HepG2 (cell line): ENCODE measurements around the gene RPL35A. TPM values are rescaled to one million over a fixed set of nuclear protein-coding genes. Genes with fewer than 3 reads are reported as not detected.

Experiments
- ARID4A ChIP-seq: sonication (generic); formaldehyde crosslinking; IDR thresholded peaks from 2 replicates; pipeline ENCODE4 v1.5.0; 2020; ENCODE audit warnings: mild to moderate bottlenecking, missing genetic modification reagents, borderline replicate concordance
- ATF4 ChIP-seq, 2 experiments: fragments of 450-650 bp in 1 of 2; sonication (generic) in 1 of 2; formaldehyde crosslinking; IDR thresholded peaks; 2 replicates each; pipeline versions ENCODE4 v1.5.0 to v1.8.0; 2020 to 2022; ENCODE audit warnings: mild to moderate bottlenecking in 1 of 2, missing genetic modification reagents in 1 of 2
- CAMTA2 ChIP-seq: sonication (generic); formaldehyde crosslinking; IDR thresholded peaks from 2 replicates; pipeline ENCODE4 v1.4.0; 2020; ENCODE audit warnings: mild to moderate bottlenecking, missing genetic modification reagents, borderline replicate concordance
- FOXA3 ChIP-seq: IDR thresholded peaks from 2 replicates; pipeline ENCODE4 v1.6.1; 2016; ENCODE audit warnings: missing genetic modification reagents, missing compliant biosample characterization
- GRHL1 ChIP-seq: sonication (generic); formaldehyde crosslinking; conservative IDR thresholded peaks from 2 replicates; pipeline ENCODE4 v1.8.0; 2022; ENCODE audit warnings: missing genetic modification reagents
- HBP1 ChIP-seq: IDR thresholded peaks from 2 replicates; pipeline ENCODE4 v1.6.1; 2016; ENCODE audit warnings: low read depth, control low read depth
- IRF2 ChIP-seq: IDR thresholded peaks from 2 replicates; pipeline ENCODE4 v1.6.1; 2018; ENCODE audit warnings: missing genetic modification reagents, missing compliant biosample characterization
- PHF21A ChIP-seq: sonication (generic); formaldehyde crosslinking; IDR thresholded peaks from 2 replicates; pipeline ENCODE4 v1.5.0; 2020; ENCODE audit warnings: mild to moderate bottlenecking, missing genetic modification reagents
- POGZ ChIP-seq: sonication (generic); formaldehyde crosslinking; IDR thresholded peaks from 2 replicates; pipeline ENCODE4 v1.4.0; 2020; ENCODE audit warnings: mild to moderate bottlenecking, missing genetic modification reagents
- RAD21 ChIP-seq: fragments of 450-650 bp; formaldehyde crosslinking; IDR thresholded peaks from 2 replicates; pipeline ENCODE4 v1.5.0; 2020; ENCODE audit warnings: mild to moderate bottlenecking
- RFX5 ChIP-seq: IDR thresholded peaks from 2 replicates; pipeline ENCODE4 v1.6.1; 2011; ENCODE audit warnings: low read depth, low read length, improper control_type of control experiment
- RFXANK ChIP-seq: IDR thresholded peaks from 2 replicates; pipeline ENCODE4 v1.6.1; 2016
- TBL1XR1 ChIP-seq: fragments of 150-350 bp; IDR thresholded peaks from 2 replicates; pipeline ENCODE4 v1.6.1; 2014; ENCODE audit warnings: borderline replicate concordance, low read length; ENCODE audit not compliant: partially characterized antibody
- THAP7 ChIP-seq: sonication (generic); formaldehyde crosslinking; IDR thresholded peaks from 2 replicates; pipeline ENCODE4 v1.8.1; 2023; ENCODE audit warnings: mild to moderate bottlenecking, missing genetic modification reagents
- ZBTB25 ChIP-seq: IDR thresholded peaks from 2 replicates; pipeline ENCODE4 v1.6.1; 2018; ENCODE audit warnings: missing genetic modification reagents
- ZEB1 ChIP-seq: IDR thresholded peaks from 2 replicates; pipeline ENCODE4 v1.6.1; 2012; ENCODE audit warnings: mild to moderate bottlenecking, low read depth, inconsistent platforms; ENCODE audit not compliant: insufficient replicate concordance
- ZFX ChIP-seq: sonication (generic); formaldehyde crosslinking; IDR thresholded peaks from 2 replicates; pipeline ENCODE4 v1.4.0; 2020; ENCODE audit warnings: mild to moderate bottlenecking, low read depth, missing genetic modification reagents, moderate library complexity
- ZNF24 ChIP-seq: fragments of 450-650 bp; IDR thresholded peaks from 2 replicates; pipeline ENCODE4 v1.6.1; 2017; ENCODE audit warnings: antibody characterized with exemption, mild to moderate bottlenecking
- polyA plus RNA-seq, 8 experiments: library from polyadenylated mRNA; depleted of rRNA in 3 of 8; stranded (reverse) in 7 of 8; unstranded in 1 of 8; fragments of >200 nt; fragmentation: Illumina TruSeq in 4 of 8; extraction: Trizol in 4 of 8; gene quantifications; 2 replicates each; pipeline versions ENCODE4 v1.2.1 to v1.2.3, GENCODE V29; 2011 to 2016; ENCODE audit warnings: low read depth in 4 of 8, missing spikeins in 1 of 8, mixed read lengths in 1 of 8; ENCODE audit not compliant: insufficient read depth in 1 of 8
- total RNA-seq, 5 experiments: library from RNA; depleted of rRNA; stranded (reverse); fragments of >200 nt; fragmentation: Illumina TruSeq; extraction: Trizol; gene quantifications; 2 replicates each; pipeline ENCODE4 v1.2.3, GENCODE V29; 2016; ENCODE audit warnings: low read depth in 1 of 5

RPL35A gene
- total and polyA plus RNA-seq, 2 of the 13 experiments (the other 11 are each of a cell fraction or from before 2014, with no cell fraction given) = 1,001 to 1,582 TPM

- TF ChIP-seq THAP7 (CRISPR knock-in tag) = peak; percentile 87; the same call in 1 of the 2 replicates
- TF ChIP-seq CAMTA2 (CRISPR knock-in tag) = peak; percentile 55; the same call in 1 of the 2 replicates
- peak; percentile 21; the same call in 1 of the 2 replicates for TF ChIP-seq RAD21 (CRISPR knock-in tag)
- TF ChIP-seq IRF2 (CRISPR knock-in tag) = peak; percentile 40; the same call in 1 of the 2 replicates
- TF ChIP-seq HBP1 (CRISPR knock-in tag) = peak; percentile 63; the same call in 1 of the 2 replicates
- TF ChIP-seq FOXA3 = peak; percentile 55
- no peak; a peak in 1 of 4 replicates for TF ChIP-seq ATF4 (CRISPR knock-in tag; IDR thresholded peaks at IDR 0.05)
- peak; percentile 81 for TF ChIP-seq ZFX (CRISPR knock-in tag)
- TF ChIP-seq POGZ = peak; percentile 60; the same call in 1 of the 2 replicates
- TF ChIP-seq PHF21A (CRISPR knock-in tag) = peak; percentile 46; the same call in 1 of the 2 replicates
- no peak for TF ChIP-seq ZNF24
- TF ChIP-seq ZEB1 = peak; percentile 59
- peak; percentile 75 for TF ChIP-seq RFX5
- no peak for TF ChIP-seq GRHL1 (CRISPR knock-in tag)
- TF ChIP-seq ARID4A (CRISPR knock-in tag) = peak; percentile 90
- TF ChIP-seq ZBTB25 = peak; percentile 29; the same call in 1 of the 2 replicates
- TF ChIP-seq TBL1XR1 = peak; percentile 9
- TF ChIP-seq RFXANK (CRISPR knock-in tag) = peak; percentile 91
Measured at GRCh38 chr3:197949778-197950676, at the start of gene RPL35A (continued).
